Activated CD4-positive, CD25-positive, alpha-beta regulatory T cell treated with anti-CD3 and anti-CD28 coated beads, Interleukin-2, amount 50 U/mL, for 16 hours (primary cell): ENCODE measurements around the gene RBM26.
"Not testable (repeated sequence)": the region's sequence is repeated elsewhere in the genome, so short reads cannot be mapped to it uniquely, and the experiment has no call there.

Experiments
- DNase-seq: peaks from one replicate; pipeline ENCODE4 v3.0.0-alpha.2; 2020; ENCODE audit warnings: low read depth, low spot score

The RBM26 gene

GRCh38 chr13:79328510-79328909 is 77.5 kb downstream of the RBM26 start:
- DNase-seq, result no peak

GRCh38 chr13:79320433-79320832 is 85.6 kb downstream of the RBM26 start:
- DNase-seq, result no peak

GRCh38 chr13:79318664-79319063 is 87.4 kb downstream of the RBM26 start:
- DNase-seq, result no peak

GRCh38 chr13:79317856-79318255 is 88.2 kb downstream of the RBM26 start:
- DNase-seq, result no peak

GRCh38 chr13:79314652-79315051 is 91.4 kb downstream of the RBM26 start:
- no peak for DNase-seq

GRCh38 chr13:79312340-79312855 is 93.7 kb downstream of the RBM26 start:
- DNase-seq, result no peak

- DNase-seq, result no peak
Measured at GRCh38 chr13:79311386-79311785, 94.7 kb downstream of the RBM26 start.

GRCh38 chr13:79309690-79310089 is 96.4 kb downstream of the RBM26 start:
- DNase-seq, result no peak

- no peak for DNase-seq
Measured at GRCh38 chr13:79307866-79308298, 98.2 kb downstream of the RBM26 start.

GRCh38 chr13:79307433-79307861 is 98.6 kb downstream of the RBM26 start:
- DNase-seq, result no peak

GRCh38 chr13:79306650-79307049 is 99.4 kb downstream of the RBM26 start:
- no peak for DNase-seq

GRCh38 chr13:79297128-79297527 is 108.9 kb downstream of the RBM26 start:
- no peak for DNase-seq

GRCh38 chr13:79295906-79296706 is 109.9 kb downstream of the RBM26 start:
- no peak for DNase-seq

- DNase-seq, result no peak
Measured at GRCh38 chr13:79290595-79291244, 115.3 kb downstream of the RBM26 start.

- no peak for DNase-seq
Measured at GRCh38 chr13:79289571-79289970, 116.5 kb downstream of the RBM26 start.

GRCh38 chr13:79287939-79288795 is 117.9 kb downstream of the RBM26 start:
- no peak for DNase-seq

- DNase-seq, result no peak
Measured at GRCh38 chr13:79285159-79285558, 120.9 kb downstream of the RBM26 start.

- no peak for DNase-seq
Measured at GRCh38 chr13:79283742-79284141, 122.3 kb downstream of the RBM26 start.

GRCh38 chr13:79282976-79283375 is 123.1 kb downstream of the RBM26 start:
- no peak for DNase-seq

GRCh38 chr13:79282508-79282907 is 123.5 kb downstream of the RBM26 start:
- no peak for DNase-seq

GRCh38 chr13:79281339-79281747 is 124.7 kb downstream of the RBM26 start:
- DNase-seq, result no peak

GRCh38 chr13:79279735-79280134 is 126.3 kb downstream of the RBM26 start:
- not testable (repeated sequence) for DNase-seq
